Stimulated activated CD4-positive, alpha-beta T cell treated with anti-CD3 and anti-CD28 coated beads, Interleukin-15, amount 100 ng/mL, for 24 hours (primary cell): ENCODE results near the gene DDR2.

ENCODE experiments used
- DNase-seq: peaks from one replicate; pipeline ENCODE4 v3.0.0-alpha.2; 2020

DDR2 gene

DNA sequence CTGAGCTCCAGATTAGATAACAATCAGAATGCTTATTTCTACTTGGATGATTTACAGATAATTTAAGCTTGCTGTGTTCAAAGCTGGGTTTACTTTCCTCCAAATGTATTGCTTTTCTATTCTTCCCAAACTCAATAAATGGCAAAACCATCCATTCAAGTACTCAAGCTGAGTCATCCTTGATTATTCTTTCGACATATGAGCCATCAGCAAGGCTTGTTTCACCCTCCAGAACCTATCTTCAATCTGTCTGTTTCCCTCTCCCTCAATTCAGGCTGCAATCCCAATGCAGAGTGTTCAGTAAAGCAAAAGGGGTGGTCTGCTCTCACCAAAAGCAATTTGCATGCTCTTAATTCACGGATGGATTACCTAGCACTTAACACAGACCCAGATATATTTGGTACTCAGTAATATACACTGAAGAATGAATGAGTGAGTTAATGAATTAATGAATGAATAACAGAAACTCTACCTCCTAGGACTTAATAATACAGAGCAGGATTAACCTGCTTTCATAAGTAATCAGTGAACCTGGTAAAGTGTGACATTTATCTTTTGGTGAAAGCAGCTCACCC, 41.9 kb downstream of the DDR2 start:
- no peak for DNase-seq

DNA sequence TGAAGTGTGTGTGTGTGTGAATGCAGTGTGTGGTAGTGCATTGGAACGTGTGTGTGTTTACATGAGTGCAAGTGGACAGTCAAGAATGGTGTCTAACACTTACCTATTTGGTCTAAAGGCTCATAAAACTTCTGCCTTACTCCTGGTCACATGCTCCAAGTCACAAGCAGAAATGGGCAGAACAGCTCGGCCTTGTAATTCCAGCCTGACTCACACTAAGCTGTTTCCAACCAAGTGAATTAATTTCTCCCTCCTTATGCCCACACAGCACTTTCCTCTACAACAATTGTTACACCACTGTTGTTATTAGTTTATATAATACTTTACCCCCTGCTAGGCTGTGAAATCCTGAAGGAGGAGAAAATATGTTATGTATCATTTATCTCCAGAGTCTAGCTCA, 43.8 kb downstream of the DDR2 start:
- no peak for DNase-seq

DNA sequence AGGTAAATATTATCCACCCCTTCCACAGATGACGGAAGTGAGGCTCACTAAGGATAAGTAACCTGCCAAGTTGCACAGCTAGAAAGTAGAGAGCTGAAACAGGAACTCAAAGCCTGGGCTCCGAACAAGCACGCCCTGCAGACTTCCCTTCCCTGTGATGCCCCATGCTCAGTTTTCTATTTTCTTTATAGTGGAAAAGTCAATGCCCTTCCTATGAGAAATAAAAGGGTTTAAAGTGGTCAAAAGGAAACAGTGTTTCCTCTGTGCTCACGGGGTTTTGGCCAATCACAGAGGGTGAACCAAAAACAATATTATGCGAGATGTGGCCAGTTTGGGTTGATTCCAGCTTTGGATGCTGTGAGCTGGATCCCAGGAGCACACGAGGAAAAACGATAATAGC, 44.5 kb downstream of the DDR2 start:
- DNase-seq: no peak

DNA sequence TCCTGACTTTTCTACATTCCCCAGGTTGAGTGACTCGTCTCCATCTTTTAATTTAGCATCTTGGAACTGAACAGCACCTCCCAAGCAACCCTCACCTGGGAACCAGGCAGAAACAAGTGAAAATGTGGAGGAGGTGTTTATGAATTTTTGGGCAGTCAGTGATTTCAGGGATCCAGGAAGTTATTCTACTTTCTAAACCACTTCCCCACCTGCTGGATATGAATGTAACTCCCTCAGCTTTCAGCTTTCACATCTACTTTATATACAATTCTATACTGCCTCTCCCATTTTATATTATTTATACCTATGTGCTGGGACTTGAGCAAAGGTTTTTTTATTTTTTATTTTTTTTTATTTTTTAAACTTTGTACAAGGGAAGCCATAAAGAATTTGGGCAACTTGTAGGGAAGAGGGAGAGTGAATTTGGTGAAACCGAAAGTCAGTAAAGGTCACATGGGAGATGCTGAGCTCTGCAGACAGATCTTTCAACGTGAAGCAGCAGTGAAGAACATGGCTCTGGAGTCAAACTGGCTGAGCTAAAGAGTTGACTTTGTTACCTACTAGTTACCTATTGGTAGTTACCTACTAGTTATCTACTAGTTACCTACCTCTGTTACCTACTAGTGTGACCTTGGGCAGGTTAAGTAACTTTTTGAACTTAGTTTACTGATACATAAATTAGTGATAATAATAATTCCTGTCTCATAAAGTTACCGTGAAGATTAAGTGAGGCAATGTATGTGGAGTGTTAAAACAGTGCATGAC, 45.5 kb downstream of the DDR2 start:
- DNase-seq: no peak

DNA sequence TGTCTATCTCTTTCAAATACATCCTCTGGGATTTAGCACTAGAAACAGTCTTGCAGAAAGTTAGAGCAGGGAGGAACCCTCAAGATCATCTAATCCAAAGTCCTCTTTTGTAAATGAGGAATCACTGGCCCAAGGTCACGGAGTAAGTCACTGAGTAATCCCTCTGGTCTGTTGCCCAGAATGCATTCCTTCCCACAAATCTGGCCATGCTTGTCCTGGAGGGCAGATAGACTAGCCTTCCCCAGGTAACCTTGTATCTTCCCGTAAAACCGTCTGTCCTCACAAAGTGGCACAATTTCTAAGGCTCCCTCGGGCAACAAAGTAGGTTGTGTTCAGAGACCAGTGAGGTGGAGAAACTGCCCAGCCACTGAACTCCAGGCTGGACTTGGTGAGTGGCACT, 46.2 kb downstream of the DDR2 start:
- no peak for DNase-seq

DNA sequence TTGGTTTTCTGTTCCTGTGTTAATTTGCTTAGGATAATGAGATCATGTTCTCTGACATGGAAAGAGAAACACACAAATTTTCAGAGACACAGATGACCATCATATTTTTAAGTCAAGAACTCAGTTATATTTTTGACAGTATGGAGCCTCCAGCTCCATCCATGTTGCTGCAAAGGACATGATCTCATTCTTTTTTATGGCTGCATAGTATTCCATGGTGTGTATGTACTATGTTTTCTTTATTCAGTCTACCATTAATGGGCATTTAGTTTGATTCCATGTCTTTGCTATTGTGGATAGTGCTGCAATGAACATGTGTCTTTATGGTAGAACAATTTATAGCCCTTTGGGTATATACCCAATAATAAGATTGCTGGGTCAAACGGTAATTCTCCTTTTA, 47.0 kb downstream of the DDR2 start:
- DNase-seq: no peak

DNA sequence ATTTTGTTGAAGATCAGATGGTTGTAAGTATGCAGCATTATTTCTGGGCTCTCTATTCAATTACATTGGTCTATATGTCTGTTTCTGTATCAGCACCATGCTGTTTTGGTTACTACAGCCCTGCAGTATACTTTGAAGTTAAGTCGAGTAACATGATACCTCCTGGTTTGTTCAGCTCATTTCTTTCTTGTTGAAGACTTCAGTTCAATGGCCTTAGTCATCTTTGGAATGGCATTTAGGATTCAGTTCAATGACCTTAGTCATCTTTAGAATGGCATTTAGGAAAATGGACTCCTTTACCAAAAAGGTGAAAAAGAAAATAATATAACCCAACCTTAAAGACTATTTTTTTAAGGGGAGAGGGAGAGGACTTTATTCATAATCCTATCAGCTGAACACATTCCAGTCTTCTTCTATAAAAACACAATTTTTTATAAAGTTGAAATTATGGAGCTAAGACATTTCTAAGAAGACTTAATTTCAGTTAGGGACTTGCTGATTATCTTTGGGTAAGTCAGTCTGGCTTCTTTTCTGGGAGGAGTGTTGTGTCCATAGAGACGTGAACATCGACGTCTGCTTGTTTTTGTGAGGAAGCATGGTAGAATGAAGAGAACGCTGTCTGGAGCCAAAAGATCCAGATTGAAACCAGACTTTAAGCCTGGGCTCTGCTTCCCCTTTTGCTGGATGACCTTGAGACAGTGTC, 48.3 kb downstream of the DDR2 start:
- DNase-seq: no peak

DNA sequence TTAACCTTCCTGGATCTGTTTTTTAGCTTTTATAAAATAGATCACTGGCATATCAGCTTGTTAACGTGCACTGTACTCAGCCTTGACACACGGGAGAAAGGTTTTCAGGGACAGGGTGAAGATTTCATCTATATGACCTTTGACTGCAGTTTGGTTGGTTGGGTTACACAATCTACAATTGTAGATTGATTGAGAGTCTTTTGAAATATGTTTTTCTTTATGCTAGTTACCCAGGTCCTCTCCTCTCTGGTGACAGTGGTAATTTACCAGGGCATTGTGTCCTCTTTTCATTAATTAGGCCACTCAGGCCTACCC, 48.8 kb downstream of the DDR2 start:
- no peak for DNase-seq

DNA sequence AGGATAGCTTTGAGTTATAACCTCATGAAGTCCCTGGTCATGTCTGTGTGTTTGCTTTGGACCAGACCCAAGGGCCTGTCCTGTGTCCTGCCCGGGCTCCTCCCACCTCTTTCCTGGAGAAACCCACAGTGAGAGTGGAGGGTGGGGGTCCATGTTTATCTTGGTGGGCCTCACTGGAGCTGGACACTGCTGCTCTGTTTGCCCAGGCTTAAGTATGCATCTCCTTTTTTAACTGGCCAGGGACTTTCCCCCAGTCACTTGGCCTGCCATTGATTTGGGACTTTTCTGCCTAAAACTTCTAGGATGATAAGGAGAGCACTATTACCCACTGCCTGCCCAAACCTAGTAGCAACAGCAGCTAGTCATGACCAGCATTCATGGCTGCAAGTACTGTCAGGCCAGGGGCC, 49.8 kb downstream of the DDR2 start:
- no peak for DNase-seq

DNA sequence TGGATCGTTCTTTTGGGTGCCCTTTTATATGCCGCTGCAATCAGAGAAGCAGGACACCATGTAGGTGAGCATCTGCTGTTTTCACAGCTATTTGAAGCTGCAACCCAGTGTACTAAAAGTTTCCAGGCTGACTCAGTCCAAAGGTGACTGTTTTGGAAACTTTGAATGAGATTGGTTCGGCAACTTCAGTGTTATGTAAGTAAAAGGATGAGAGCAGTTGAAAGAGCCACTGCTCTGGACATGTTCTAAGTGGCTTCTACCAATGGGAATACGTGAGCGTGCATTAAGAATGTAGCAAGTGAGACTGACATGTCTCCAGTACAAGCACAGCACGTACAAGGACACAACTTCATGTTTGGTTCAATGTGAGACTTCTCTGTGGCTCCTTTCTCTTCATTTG, 55.6 kb downstream of the DDR2 start:
- no peak for DNase-seq

DNA sequence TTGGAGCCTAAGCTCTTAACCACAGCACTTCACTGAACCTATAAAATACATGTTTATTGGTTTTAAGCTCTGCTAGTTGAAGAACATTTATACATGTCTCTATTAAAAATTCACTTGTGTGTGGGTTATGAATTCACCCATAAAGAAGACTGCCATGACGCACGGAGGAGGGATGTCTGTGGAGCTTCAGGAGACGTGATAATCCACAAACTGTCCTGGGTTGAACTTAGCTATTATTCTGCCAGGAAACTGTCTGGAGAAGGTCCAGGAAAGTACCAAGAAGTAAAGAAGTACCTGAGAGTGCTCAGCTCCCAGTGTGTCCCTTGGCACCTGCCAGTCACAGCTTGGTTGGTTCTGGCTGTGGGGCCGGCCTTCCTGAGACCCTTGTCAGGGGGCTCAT, 56.3 kb downstream of the DDR2 start:
- DNase-seq: no peak

DNA sequence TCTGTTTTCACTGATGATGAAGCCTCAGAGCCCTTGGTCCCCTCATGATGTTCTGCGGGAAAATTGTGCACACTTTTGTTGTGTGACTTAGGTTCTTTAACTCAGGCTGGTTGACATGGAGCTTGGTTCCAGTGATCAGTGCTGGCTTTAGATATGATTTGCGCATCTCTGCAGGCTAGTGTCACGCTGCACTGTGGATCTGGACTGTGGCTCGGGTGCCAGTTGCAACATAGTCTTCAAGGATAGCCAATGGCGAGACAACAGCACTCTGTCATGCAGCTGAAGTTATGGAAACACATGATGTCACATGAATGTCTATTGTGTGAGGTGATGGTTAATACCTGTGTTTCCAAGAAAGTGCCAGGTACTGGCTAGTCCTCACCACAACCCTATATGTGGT, 56.7 kb downstream of the DDR2 start:
- DNase-seq: no peak

DNA sequence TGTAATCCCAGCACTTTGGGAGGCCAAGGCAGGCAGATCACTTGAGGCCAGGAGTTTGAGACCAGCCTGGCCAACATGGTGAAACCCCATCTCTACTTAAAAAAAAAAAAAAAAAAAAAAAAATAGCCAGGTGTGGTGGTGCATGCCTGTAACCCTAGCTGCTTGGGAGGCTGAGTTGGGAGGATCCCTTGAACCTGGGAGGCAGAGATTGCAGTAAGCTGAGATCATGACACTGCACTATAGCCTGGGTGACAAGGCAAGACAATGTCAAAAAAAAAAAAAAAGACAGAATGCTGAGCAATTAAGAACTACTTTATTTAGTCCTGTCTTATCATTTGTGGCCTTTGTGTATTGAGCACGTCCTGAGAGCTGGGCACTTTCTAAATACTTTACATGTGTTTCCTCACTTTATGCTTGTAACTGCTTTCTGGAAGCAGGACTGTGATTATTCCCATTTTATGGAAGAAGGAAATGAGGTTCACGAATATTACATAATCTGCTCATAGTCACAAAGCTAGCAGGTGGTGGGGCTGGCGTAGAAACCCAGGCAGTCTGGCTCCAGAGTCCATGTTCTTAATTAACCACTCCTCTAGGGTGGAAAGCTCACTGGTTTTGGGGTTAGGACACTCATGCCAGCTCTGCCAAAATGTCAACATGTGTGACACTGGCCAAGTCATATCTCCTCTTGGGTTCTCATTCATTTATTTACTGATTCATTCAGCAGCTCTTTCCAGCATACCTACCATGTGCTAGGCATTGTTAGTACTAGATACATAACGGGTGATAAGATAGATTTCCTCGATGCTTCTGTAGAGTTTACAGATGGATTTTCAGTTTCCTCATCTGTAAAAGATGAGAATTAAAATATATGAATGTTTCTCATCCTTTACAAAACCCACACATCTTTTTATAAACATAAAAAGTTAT, 57.7 kb downstream of the DDR2 start:
- no peak for DNase-seq

DNA sequence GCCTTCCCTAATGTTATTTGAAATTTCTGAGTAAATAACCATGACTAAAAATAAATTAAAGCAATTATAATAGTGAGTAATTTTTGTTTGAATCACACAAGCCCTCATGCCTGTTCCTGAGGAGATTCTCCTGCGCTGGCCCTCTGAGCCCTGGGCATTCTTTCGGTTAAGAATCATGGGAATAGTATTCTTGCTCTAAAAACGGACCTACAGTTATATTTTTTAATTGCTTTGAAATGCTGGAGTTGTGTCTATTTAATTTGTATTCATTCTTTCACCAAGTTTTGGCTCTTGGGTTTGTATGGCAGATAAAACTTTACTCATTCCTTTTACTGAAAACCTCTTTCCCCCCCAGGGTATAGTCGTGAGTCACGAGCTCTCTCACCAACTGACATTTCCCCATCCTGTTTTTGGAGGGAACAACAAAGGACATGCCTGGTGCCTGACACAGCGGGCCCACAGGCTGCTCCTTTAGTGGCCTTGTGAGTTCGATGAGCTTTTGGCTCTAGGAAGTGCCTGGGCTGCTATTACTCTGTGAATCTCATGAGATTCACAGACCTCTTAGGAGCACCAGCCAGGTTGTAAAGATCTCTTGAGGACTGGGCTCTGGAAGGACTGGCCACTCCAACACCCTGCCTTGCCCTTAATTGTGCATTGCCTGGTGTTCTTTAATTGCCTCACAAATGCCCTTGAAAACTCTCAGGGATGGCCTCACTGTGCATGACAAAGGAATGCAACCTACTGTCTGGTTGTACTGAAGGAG, 58.6 kb downstream of the DDR2 start:
- no peak for DNase-seq

DNA sequence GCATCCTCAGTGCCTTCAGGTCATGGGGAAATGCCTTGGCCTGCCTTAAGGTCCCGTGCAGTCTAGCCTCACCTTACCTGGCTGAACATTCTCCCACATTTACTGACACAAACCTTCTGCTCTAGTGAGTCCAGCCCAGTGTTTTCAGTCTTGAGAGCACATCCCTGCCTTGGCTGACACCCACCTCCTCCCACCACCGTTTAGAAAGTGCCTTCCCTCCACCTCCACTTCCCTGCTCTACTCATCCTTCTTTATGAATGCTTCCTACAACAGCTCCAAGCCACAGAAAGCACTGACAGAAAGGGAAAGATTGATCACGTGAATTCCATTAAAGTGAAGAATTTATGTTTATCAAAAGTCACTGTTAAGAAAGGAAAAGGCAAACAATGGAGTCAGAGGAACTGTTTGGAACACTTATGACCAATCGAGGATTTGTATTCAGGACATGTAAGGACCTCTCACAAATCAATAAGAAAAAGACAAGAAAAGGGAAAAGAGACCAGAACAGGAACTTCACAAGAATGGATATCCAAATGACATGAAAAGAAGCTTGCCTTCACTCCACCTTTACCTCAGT, 59.8 kb downstream of the DDR2 start:
- DNase-seq: no peak

DNA sequence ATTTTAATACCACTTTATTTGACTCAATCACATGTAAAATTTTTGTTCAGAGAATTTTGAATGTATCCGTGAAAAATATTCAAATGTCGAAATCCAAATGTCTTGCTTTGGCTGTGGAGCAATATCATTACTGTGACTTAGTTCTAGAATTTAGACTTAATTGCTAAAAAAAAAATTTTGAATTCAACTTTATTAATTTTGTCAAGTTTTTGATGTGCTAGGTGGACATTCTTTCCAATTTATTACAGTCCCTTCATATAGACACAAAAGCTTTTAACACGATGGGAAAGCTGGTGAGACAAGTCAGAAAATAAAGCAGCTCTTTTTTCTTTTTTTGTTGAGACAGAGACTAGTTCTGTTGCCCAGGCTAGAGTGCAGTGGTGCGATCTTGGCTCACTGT, 62.6 kb downstream of the DDR2 start:
- no peak for DNase-seq

DNA sequence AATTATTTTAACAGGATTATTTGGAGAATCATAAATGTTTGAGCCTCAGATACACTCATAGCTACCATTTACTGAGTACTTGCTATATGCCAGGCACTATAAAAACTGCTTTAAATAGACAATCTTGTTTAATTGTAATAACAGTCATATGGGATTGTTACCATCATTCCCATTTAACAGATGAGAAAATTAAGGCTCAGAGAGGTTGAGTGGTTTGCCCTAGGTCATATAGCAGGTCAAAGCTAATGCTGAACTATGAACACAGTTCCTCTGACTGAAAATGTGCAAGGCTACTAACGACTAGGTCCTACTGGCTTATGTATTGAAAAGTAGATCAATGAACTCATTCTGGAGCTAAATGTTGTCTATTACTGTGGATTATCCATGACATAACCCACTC, 63.4 kb downstream of the DDR2 start:
- DNase-seq: no peak

DNA sequence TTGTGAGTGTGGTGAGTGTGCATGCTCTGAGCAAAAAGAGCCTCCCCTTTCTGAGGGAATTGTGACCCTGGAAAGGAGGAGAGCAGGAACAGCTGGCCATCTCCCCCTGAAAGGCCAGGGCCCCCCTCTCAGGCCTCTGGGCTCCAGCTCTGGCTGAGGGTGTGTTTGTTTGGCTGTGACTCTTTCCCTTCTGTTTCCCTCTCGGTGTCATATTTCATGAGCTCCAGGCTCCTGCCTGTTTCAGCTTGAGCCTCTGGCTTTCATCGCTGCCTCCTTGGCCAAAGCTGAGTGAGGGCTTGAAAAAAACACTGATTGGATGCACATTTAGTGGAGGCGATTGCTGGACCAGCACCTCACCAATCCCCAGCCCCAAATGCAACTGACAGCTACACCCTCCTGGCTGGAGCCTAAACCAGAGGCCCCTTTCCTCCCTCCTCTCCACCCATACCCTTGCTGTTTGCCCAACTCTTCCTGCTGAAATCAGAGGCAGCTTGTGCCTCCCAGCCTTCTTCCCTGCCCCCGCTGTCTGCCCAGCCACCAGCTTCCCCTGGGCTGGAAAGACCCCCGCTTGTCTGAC, 64.1 kb downstream of the DDR2 start:
- DNase-seq: no peak

DNA sequence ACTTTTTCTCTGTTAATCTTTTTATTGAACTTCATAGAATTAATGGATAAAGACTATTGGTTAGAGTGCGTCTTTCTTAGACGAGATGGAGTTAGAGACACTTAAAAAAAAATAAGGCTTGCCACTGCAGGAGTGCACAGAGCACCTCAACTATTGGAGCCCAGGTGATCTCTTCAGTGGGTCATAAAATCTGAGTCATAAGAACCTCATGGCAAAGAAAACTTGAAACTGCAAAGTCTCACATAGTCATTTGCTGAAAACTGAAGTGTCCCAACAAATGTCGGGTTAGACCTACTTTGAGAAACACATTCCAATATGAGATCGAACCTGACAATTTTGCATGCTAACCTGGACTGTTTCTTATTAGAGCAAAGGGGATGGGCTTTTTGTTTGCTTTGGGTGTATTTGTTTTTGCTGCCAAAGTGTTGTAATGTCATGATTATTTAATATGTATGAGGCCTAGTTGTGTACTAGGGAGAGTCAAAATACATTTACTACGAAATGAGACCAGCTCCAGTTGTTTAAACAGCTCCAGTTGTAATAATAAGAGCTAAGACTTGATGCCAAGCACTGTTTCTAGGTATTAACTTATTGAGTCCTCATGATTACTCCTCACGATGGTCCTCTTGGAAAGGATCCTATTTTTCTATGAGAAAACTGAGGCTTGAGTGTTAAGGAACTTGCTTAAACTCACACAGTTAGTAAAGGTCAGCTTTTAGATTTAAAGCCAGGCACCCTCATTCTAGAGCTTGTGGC, 65.1 kb downstream of the DDR2 start:
- DNase-seq: no peak

DNA sequence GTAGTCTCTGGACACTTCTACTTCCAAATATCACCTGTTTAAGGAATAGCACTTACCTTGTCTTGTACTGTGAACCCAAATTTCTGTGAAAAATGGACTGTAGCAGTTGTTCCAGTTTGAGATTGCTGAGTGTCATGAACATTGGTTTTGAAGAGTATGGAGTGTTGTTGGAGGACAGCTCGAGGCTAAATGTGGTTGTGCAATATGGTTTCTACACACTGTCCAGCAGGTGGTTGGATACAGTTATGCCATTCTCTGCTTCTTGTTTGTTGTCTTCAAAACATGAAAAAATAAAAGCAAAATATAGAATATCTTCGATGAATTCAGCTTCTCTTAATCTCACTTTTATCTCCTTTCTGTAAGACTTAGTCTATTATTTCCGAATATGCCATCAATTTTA, 67.1 kb downstream of the DDR2 start:
- no peak for DNase-seq

DNA sequence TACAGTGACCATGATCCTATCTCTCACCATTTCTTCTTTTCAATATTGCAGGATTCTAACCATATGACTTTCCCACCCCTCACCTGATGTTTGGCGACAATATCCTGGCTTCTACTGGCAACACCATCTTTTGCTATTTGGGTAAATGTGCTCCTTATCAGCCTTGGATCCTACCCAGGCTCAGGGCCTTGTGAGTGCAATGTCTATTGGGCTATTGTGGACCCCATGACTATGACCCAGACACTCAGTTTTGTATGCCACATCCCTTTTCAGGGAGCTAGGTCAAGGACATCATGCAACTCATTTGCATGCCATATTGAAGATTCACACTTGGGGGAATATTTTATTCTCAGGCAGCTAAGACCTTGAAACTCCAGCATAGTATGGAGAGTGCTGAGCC, 67.9 kb downstream of the DDR2 start:
- no peak for DNase-seq
